NT2/D1 (cell line): ENCODE data around the gene MTFR2.

Experiments
- SUZ12 ChIP-seq: IDR thresholded peaks from 2 replicates; pipeline ENCODE4 v1.6.1; 2011; ENCODE audit not compliant: insufficient read length, insufficient read depth; ENCODE audit errors: extremely low read depth
- YY1 ChIP-seq: IDR thresholded peaks from 2 replicates; pipeline ENCODE4 v1.6.1; 2011; ENCODE audit not compliant: insufficient read length, insufficient read depth
- ZNF274 ChIP-seq: IDR thresholded peaks from 2 replicates; pipeline ENCODE4 v1.6.1; 2011; ENCODE audit warnings: mild to moderate bottlenecking, low read depth, low read length

DNA sequence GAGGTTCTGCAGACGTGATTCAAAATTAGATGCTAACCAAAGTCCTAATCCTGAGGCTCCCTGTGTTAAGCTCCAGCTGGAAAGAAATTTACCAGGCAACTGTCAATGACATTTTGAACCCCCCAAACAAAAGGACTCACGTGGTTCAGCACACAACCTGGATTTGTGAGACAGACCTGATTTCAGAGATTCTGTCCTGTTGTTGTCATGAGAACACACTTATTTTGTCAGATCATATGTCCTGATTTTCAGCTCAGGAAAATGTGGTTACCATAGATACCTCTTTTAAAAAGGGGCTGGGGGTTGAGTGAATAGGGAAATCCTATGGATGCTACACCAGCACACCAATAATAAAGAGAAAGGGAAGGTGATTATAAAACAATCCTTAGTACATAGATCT, 61.6 kb downstream of the MTFR2 start:
- TF ChIP-seq ZNF274 (no peak), YY1 (no peak), SUZ12 (no peak)
